GM19238 (cell line): ENCODE results near the gene RALY.
A peak's percentile ranks its signal among the peaks of the same experiment; 100 is the strongest.

ENCODE experiments used
- DNase-seq: peaks from one replicate; pipeline ENCODE4 v3.0.0; 2011; ENCODE audit warnings: low spot score; ENCODE audit not compliant: insufficient read length

RALY gene

GRCh38 chr20:34047010-34047687 lies 53.4 kb downstream of the RALY start:
- DNase-seq, result no peak

DNA sequence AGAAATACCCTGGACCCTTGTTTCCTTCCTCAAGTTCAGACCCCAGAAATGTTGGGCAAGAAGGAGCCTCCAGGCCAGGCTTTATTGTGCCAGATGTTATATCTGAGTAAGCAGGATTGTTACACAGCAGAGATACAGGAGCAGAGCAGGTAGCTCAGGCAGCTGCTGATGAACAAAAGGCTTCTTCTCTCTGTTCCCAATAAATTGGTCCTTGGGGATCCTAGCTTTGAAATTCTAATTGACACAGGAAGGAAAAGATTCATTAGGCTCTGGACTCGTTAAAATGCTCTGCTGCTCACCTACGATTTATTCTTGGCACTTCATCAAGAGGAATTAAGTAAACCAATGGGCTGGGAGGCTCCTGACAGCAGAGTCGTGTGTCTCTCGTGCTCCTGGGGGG lies 54.2 kb downstream of the RALY start:
- no peak for DNase-seq

- DNase-seq, result no peak
Observed at GRCh38 chr20:34049389-34049788, 55.7 kb downstream of the RALY start.

GRCh38 chr20:34049897-34050695 lies 56.4 kb downstream of the RALY start:
- no peak for DNase-seq

DNA sequence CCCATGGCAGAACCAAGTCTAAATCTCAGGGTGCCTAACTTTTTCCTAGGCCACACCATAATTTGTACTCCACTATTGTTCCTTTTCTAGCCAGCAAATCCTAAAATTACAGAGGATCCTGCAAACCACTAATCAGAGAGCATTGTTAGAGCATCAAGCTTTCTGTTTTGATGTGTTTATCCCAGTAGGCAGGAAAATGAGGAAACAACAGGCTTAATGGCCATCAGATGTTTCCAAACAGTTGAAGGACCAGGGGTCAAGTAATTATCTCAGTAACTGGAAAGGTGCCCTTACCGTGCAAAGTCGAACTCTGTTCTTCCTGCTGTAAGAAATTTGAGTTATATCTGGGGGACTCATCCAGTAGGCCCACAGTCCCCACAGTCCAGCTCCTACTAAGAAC lies 58.7 kb downstream of the RALY start:
- no peak for DNase-seq

- no peak for DNase-seq
Observed at GRCh38 chr20:34055290-34055689, 61.6 kb downstream of the RALY start.

GRCh38 chr20:34058831-34059230 lies 65.1 kb downstream of the RALY start:
- no peak for DNase-seq

DNA sequence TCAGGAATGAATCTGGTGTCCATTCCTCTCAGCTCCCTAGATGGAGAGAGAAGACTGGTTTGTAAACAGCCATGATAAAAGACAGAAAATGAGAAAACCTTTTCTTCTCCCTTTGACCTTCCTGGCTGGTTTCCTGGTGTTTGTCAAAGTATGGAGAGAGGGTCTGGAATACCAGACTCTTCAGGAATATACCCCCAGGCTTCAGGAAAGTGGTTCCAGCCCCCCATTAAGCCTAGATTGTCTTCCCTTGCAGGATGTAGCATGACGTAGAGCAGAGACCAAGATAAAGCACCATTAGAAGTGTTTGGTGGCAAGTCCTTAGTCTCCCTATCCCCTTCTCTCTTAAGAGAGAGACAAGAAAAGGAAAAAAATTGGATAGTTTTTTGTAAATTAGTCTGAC lies 67.3 kb downstream of the RALY start:
- no peak for DNase-seq

DNA sequence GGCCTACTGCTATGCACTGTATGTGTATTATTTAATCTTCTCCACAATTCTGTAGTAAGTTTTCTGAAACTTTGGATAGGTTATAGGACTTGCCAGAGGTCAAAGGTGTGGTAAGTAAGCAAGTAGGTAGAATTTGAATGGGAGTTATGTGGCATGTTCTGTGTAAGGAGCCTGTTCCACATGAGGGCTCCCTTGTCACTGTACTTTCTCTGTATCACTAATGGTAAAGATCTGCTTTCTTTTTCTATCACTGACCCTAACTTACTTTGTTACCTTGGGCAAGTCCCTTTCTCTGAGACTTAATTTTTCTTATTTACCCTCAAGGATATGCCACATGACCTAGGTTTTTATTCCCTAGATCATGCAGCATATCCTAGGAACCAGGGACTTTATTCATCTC lies 68.0 kb downstream of the RALY start:
- DNase-seq, result no peak

DNA sequence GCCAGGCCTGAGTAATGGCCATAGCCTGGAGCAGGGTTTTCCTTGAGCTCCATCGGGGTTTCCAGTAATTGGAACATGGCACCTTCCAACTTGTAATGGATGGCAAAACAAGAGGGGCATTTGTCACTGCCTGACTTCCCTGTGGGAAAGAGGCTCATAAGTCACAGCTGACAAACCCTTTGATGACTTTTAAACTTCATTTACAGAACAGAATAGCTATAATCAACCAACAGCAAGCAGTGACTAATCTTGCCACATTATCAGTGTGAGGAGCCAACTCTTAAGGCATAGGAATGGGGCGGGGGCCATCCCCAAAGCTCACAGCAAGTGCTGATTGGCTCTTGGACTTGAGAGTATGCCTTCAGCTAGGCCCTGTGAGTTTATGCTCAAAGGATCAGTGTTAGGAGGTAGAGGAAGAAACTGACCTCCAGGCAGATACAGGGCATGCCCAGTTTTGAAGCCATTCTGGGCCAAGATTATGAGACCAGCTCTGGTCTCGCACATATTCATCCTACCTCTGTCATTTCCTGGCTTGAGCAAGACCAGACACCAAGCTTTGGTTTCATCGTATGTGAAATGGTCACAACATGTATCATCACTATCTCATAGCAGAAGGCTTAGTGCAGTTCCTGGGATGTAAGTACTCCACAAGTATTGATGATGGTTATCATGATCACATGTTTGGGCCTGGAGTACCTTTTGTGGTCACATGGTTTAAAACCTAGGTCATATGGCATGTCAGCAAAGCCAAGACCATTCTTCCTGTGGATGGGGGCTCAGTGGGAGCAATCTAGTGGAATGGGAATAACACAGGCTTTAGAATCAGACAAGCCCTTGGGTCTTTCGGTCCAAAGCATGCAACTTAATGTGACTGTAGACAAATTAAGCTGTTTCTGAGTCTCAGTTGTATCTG lies 69.1 kb downstream of the RALY start:
- no peak for DNase-seq

DNA sequence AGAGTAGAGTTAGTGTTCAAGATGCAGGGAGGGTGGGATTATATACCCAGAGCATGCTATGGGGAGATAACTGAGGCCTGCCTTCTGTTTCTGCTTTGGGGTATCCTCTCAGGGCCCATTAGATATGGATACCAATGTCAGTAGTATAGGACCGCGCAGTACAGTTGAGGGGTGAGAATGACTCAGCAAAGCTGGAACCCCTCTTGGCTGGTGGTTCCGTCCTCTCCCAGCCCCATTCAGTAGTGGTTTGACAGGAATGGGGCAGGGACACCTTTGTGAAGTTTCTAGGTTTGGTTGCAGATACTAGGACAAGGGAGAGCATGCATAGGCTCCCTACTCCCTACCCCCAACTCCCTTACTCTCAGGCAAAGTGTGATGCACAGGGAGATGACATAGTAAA lies 70.6 kb downstream of the RALY start:
- no peak for DNase-seq

DNA sequence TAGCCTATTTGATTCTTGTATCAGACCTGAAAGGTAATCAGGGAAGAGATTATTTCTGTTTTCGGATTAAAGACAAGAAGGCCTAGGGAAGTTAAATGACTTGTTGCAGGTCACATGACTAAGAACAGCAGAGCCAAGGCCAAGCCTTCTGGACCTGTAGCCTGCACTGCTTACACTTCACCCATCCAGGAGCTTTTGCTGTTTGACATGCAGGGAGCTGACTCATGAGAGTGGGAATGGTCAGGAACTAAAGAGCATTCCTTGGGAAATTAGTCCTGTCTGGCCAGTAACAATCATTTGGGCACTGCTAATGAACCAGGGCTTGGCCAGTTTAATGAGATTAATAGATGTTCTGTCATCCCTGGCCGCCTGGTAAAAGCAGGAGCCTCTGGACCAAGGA lies 71.5 kb downstream of the RALY start:
- no peak for DNase-seq

DNA sequence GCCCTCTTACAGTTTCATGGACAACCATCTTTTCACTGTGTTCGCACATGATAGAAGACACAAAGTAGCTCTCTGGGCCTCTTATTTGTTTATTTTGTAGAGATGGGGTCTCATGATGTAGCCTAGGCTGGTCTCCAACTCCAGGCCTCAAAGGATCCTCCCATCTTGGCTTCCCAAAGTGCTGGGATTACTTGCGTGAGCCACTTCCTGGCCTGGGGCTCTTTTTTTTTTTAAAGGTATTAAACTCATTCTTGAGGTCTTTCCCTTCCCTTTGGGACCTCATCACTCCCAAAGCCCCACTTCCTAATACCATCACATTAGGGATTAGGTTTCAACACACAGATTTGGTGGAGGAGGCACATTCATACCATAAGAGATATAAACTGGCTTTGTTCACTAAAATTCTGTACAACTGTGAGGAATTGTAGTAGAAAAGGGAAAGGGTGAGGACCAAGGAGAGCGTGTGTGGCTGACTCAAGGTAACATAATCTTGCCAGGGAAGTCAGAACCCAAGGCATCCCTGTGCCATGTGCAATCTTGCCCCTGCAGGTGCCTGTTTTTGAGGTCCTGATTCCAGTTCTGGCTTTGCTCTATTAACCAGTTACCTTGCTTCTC lies 72.9 kb downstream of the RALY start:
- DNase-seq, result no peak

DNA sequence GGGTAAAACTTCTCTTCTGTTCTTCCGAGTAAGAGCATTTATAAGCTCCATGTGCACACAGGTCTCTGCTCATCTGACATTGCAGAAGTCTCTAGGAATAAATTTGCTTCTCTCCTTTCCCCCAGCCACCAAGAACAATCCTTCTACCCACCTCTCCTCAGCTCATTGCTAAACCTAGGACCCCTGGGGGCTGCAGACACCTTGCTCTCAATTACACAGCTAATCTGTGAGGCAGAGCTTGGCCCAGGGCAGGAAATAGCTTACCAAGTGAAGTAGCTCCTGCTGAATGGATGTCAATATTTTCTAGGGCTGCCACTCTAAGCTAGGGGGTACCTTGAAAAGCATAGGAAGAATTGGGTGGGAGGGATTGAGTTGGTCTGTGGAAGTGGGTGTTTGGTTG lies 74.3 kb downstream of the RALY start:
- no peak for DNase-seq

- peak; percentile 59 for DNase-seq
Observed at GRCh38 chr20:34069341-34070078, 75.8 kb downstream of the RALY start.

DNA sequence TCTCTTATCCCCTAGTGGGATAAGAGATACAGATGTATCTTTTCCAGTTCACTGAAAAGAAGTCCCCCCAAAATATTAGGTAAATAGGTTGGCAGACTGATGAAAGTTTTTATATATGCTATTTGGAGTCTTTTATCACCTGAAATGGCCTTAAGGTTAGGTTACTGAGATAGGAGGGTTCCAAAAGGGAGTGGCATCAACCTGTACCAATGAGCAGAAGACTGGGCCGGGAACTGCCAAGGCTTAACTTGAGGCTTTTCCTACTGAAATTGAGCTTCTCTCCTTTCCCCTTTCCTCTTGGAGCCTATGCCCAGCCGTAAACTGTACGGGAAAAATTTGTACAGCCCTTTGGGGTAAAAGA lies 76.3 kb downstream of the RALY start:
- DNase-seq, result no peak

- DNase-seq, result no peak
Observed at GRCh38 chr20:34070859-34071258, 77.1 kb downstream of the RALY start.

GRCh38 chr20:34072076-34072475 lies 78.4 kb downstream of the RALY start:
- DNase-seq, result no peak

DNA sequence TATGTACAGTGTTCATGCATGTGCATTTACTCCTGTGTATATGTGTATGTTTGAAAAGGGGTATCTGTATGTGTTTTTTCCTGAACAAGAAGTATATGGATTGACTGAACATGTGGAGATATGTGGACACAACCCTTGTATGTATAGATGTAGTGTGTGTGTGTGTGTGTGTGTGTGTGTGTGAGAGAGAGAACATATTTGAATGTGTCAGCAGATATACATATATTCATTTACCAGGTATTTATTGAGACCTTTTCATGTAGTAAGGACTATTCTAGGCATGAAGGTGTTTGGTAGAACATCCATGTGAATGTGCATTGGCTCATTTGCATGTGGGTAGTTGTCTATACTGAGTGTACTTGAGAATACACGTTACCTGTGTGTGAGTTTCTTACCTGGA lies 79.1 kb downstream of the RALY start:
- DNase-seq, result no peak

- no peak for DNase-seq
Observed at GRCh38 chr20:34074101-34074760, 80.5 kb downstream of the RALY start.
